ENCODE results near the gene PHB1.

PHB1 gene

GRCh38 chr17:49363251-49363650 lies 51.4 kb downstream of the PHB1 start:
- H3K23ac ChIP-seq (ENCODE audit: low read depth, low read length, poor library complexity): no peak overlapping the region
- no peaks in the 10 kb centered on the region for H3K27me3 ChIP-seq (ENCODE audit: control insufficient read depth in 3 of 3, insufficient read depth in 3 of 3, low read depth in 1 of 3, low read length in 3 of 3)
- no peak overlapping the region for H3K27ac ChIP-seq (replicated peaks; ENCODE audit: low read length)
- H4K8ac ChIP-seq (ENCODE audit: low read depth, low read length): no peak overlapping the region
- no peak overlapping the region for H2BK15ac ChIP-seq (ENCODE audit: low read length)
- no peak overlapping the region for H2BK12ac ChIP-seq (ENCODE audit: low read length)
- no peak overlapping the region for H2AK5ac ChIP-seq (ENCODE audit: low read depth, low read length)
- DNase-seq (ENCODE audit: low spot score): no peak
- no peaks in the 10 kb centered on the region for H3K9me3 ChIP-seq (replicated peaks in 1 of 2; ENCODE audit: control insufficient read depth in 2 of 2, insufficient read depth in 1 of 2, low read depth in 1 of 2, low read length in 2 of 2)
- H3K4me2 ChIP-seq (ENCODE audit: insufficient read depth, low read length, poor library complexity, severe bottlenecking): no peak overlapping the region
- WGBS, 2 donors (ENCODE audit: extremely low coverage in 2 of 2, insufficient read length in 2 of 2, insufficient replicate concordance in 1 of 2): no CpG with 5 or more reads among the region's 4 CpGs
- H3K4ac ChIP-seq (ENCODE audit: low read length): no peak overlapping the region
- no peak overlapping the region for H4K91ac ChIP-seq (ENCODE audit: low read depth, low read length, poor library complexity)
- no peak overlapping the region for H3K18ac ChIP-seq (ENCODE audit: low read length)
- H3K4me3 ChIP-seq (ENCODE audit: low read length in 2 of 2): no peak overlapping the region
- H3K14ac ChIP-seq (ENCODE audit: low read length): no peak overlapping the region
- peak overlapping the region; percentile 97 for H2AFZ ChIP-seq (ENCODE audit: low read length)
- no peak overlapping the region for H2BK120ac ChIP-seq (ENCODE audit: low read depth, low read length)
- no peaks in the 10 kb centered on the region for H3K36me3 ChIP-seq (replicated peaks in 1 of 2; ENCODE audit: control insufficient read depth in 2 of 2, insufficient read depth in 2 of 2, low read length in 2 of 2)
- no peak overlapping the region for H3K9ac ChIP-seq (ENCODE audit: low read depth, low read length, poor library complexity)
- no peak overlapping the region for H2BK5ac ChIP-seq (ENCODE audit: low read length)
- peaks cover 9 to 16% of the 10 kb centered on the region in 2 donors for H3K4me1 ChIP-seq (ENCODE audit: control insufficient read depth in 2 of 2, insufficient read depth in 1 of 2, low read depth in 1 of 2, low read length in 2 of 2)
- H3K79me1 ChIP-seq (ENCODE audit: low read depth, low read length): peaks cover 1% of the 10 kb centered on the region

- H3K18ac ChIP-seq (ENCODE audit: low read length): no peak overlapping the region
- H3K23ac ChIP-seq (ENCODE audit: low read depth, low read length, poor library complexity): no peak overlapping the region
- no peaks in the 10 kb centered on the region for H3K27me3 ChIP-seq (ENCODE audit: control insufficient read depth in 3 of 3, insufficient read depth in 3 of 3, low read depth in 1 of 3, low read length in 3 of 3)
- no peak overlapping the region for H3K4ac ChIP-seq (ENCODE audit: low read length)
- H3K4me2 ChIP-seq (ENCODE audit: insufficient read depth, low read length, poor library complexity, severe bottlenecking): peak overlapping the region; percentile 76
- H4K91ac ChIP-seq (ENCODE audit: low read depth, low read length, poor library complexity): no peak overlapping the region
- H2BK12ac ChIP-seq (ENCODE audit: low read length): no peak overlapping the region
- no peak overlapping the region for H3K14ac ChIP-seq (ENCODE audit: low read length)
- DNase-seq (ENCODE audit: low spot score): no peak
- H3K4me3 ChIP-seq (ENCODE audit: low read length in 2 of 2): peak overlapping the region; percentile 64 to 72
- peaks cover 9 to 16% of the 10 kb centered on the region in 2 donors for H3K4me1 ChIP-seq (ENCODE audit: control insufficient read depth in 2 of 2, insufficient read depth in 1 of 2, low read depth in 1 of 2, low read length in 2 of 2)
- peak overlapping the region; percentile 28 for H3K27ac ChIP-seq (replicated peaks; ENCODE audit: low read length)
- H3K79me1 ChIP-seq (ENCODE audit: low read depth, low read length): peaks cover 1% of the 10 kb centered on the region
- H3K9me3 ChIP-seq (replicated peaks in 1 of 2; ENCODE audit: control insufficient read depth in 2 of 2, insufficient read depth in 1 of 2, low read depth in 1 of 2, low read length in 2 of 2): no peaks in the 10 kb centered on the region
- H2BK5ac ChIP-seq (ENCODE audit: low read length): no peak overlapping the region
- no peak overlapping the region for H2BK15ac ChIP-seq (ENCODE audit: low read length)
- H2AFZ ChIP-seq (ENCODE audit: low read length): peak overlapping the region; percentile 97
- no peaks in the 10 kb centered on the region for H3K36me3 ChIP-seq (replicated peaks in 1 of 2; ENCODE audit: control insufficient read depth in 2 of 2, insufficient read depth in 2 of 2, low read length in 2 of 2)
- H3K9ac ChIP-seq (ENCODE audit: low read depth, low read length, poor library complexity): no peak overlapping the region
- no peak overlapping the region for H4K8ac ChIP-seq (ENCODE audit: low read depth, low read length)
- H2BK120ac ChIP-seq (ENCODE audit: low read depth, low read length): no peak overlapping the region
- no peak overlapping the region for H2AK5ac ChIP-seq (ENCODE audit: low read depth, low read length)
- WGBS, 2 donors (ENCODE audit: extremely low coverage in 2 of 2, insufficient read length in 2 of 2, insufficient replicate concordance in 1 of 2): no CpG with 5 or more reads among the region's 10 CpGs
Observed at GRCh38 chr17:49362723-49363117, 52.0 kb downstream of the PHB1 start.

- Histone ChIP-seq H4K91ac (ENCODE audit: low read depth, low read length, poor library complexity) (peak within 1 kb of the TSS; percentile 65), H3K18ac (ENCODE audit: low read length) (peak within 1 kb of the TSS; percentile 99), H3K36me3 (replicated peaks in 1 of 2; ENCODE audit: control insufficient read depth in 2 of 2, insufficient read depth in 2 of 2, low read length in 2 of 2) (no peaks in the 10 kb centered on the region), H3K9me3 (replicated peaks in 1 of 2; ENCODE audit: control insufficient read depth in 2 of 2, insufficient read depth in 1 of 2, low read depth in 1 of 2, low read length in 2 of 2) (no peaks in the 10 kb centered on the region), H3K9ac (ENCODE audit: low read depth, low read length, poor library complexity) (peak within 1 kb of the TSS; percentile 95), H3K14ac (ENCODE audit: low read length) (peak within 1 kb of the TSS; percentile 99), H3K4me1 (ENCODE audit: control insufficient read depth in 2 of 2, insufficient read depth in 1 of 2, low read depth in 1 of 2, low read length in 2 of 2) (peaks cover 9 to 16% of the 10 kb centered on the region in 2 donors), H2AFZ (ENCODE audit: low read length) (peak within 1 kb of the TSS; percentile 97), H3K27me3 (ENCODE audit: control insufficient read depth in 3 of 3, insufficient read depth in 3 of 3, low read depth in 1 of 3, low read length in 3 of 3) (no peaks in the 10 kb centered on the region), H3K27ac (replicated peaks; ENCODE audit: low read length) (peak within 1 kb of the TSS; percentile 91), H4K8ac (ENCODE audit: low read depth, low read length) (no peak within 1 kb of the TSS), H2BK12ac (ENCODE audit: low read length) (no peak within 1 kb of the TSS), H2AK5ac (ENCODE audit: low read depth, low read length) (peak within 1 kb of the TSS; percentile 82), H2BK120ac (ENCODE audit: low read depth, low read length) (peak within 1 kb of the TSS; percentile 97), H3K23ac (ENCODE audit: low read depth, low read length, poor library complexity) (peak within 1 kb of the TSS; percentile 61), H3K4ac (ENCODE audit: low read length) (peak within 1 kb of the TSS; percentile 80), H3K4me3 (ENCODE audit: low read length in 2 of 2) (peak within 1 kb of the TSS; percentile 72 to 99), H3K79me1 (ENCODE audit: low read depth, low read length) (peaks cover 3% of the 10 kb centered on the region), H2BK15ac (ENCODE audit: low read length) (peak within 1 kb of the TSS; percentile 22), H3K4me2 (ENCODE audit: insufficient read depth, low read length, poor library complexity, severe bottlenecking) (peak within 1 kb of the TSS; percentile 76), H2BK5ac (ENCODE audit: low read length) (peak within 1 kb of the TSS; percentile 91)
- DNase-seq (ENCODE audit: low spot score): peak; percentile 96
- no CpG with 5 or more reads among the region's 106 CpGs for WGBS, 2 donors (ENCODE audit: extremely low coverage in 2 of 2, insufficient read length in 2 of 2, insufficient replicate concordance in 1 of 2)
Observed at GRCh38 chr17:49361902-49362722, 52.6 kb downstream of the PHB1 start, which contains the start of gene ZNF652. Gene ZNF652 (minus strand): TSS chr17:49362250. CDS start chr17:49317725, 44,525 bp downstream.

GRCh38 chr17:49361129-49361901 lies 53.4 kb downstream of the PHB1 start:
- H2AK5ac ChIP-seq (ENCODE audit: low read depth, low read length): peak overlapping the region; percentile 82
- H2BK120ac ChIP-seq (ENCODE audit: low read depth, low read length): peak overlapping the region; percentile 97
- H3K4ac ChIP-seq (ENCODE audit: low read length): peak overlapping the region; percentile 80
- no peak for DNase-seq (ENCODE audit: low spot score)
- peak overlapping the region; percentile 14 for H3K23ac ChIP-seq (ENCODE audit: low read depth, low read length, poor library complexity)
- peak overlapping the region; percentile 97 for H2AFZ ChIP-seq (ENCODE audit: low read length)
- H3K27me3 ChIP-seq (ENCODE audit: control insufficient read depth in 3 of 3, insufficient read depth in 3 of 3, low read depth in 1 of 3, low read length in 3 of 3): no peaks in the 10 kb centered on the region
- peak overlapping the region; percentile 65 for H4K91ac ChIP-seq (ENCODE audit: low read depth, low read length, poor library complexity)
- H4K8ac ChIP-seq (ENCODE audit: low read depth, low read length): no peak overlapping the region
- peak overlapping the region; percentile 76 for H3K4me2 ChIP-seq (ENCODE audit: insufficient read depth, low read length, poor library complexity, severe bottlenecking)
- H3K79me1 ChIP-seq (ENCODE audit: low read depth, low read length): peaks cover 3% of the 10 kb centered on the region
- peak overlapping the region; percentile 91 for H2BK5ac ChIP-seq (ENCODE audit: low read length)
- peak overlapping the region; percentile 72 to 99 for H3K4me3 ChIP-seq (ENCODE audit: low read length in 2 of 2)
- H3K27ac ChIP-seq (replicated peaks; ENCODE audit: low read length): peak overlapping the region; percentile 91
- peak overlapping the region; percentile 95 for H3K9ac ChIP-seq (ENCODE audit: low read depth, low read length, poor library complexity)
- H2BK12ac ChIP-seq (ENCODE audit: low read length): no peak overlapping the region
- peak overlapping the region; percentile 99 for H3K18ac ChIP-seq (ENCODE audit: low read length)
- H2BK15ac ChIP-seq (ENCODE audit: low read length): peak overlapping the region; percentile 22
- no peaks in the 10 kb centered on the region for H3K36me3 ChIP-seq (replicated peaks in 1 of 2; ENCODE audit: control insufficient read depth in 2 of 2, insufficient read depth in 2 of 2, low read length in 2 of 2)
- H3K14ac ChIP-seq (ENCODE audit: low read length): peak overlapping the region; percentile 99
- H3K9me3 ChIP-seq (replicated peaks in 1 of 2; ENCODE audit: control insufficient read depth in 2 of 2, insufficient read depth in 1 of 2, low read depth in 1 of 2, low read length in 2 of 2): no peaks in the 10 kb centered on the region
- no CpG with 5 or more reads among the region's 52 CpGs for WGBS, 2 donors (ENCODE audit: extremely low coverage in 2 of 2, insufficient read length in 2 of 2, insufficient replicate concordance in 1 of 2)
- peaks cover 9 to 16% of the 10 kb centered on the region in 2 donors for H3K4me1 ChIP-seq (ENCODE audit: control insufficient read depth in 2 of 2, insufficient read depth in 1 of 2, low read depth in 1 of 2, low read length in 2 of 2)

All from neuronal stem cell (in vitro differentiated cells).